Vagina (tissue), 2 donors: ENCODE data around the gene TRIM24.

Source experiments
- CTCF ChIP-seq, 3 experiments: fragments of 450-650 bp in 2 of 3; fragments of 200-600 bp in 1 of 3; sonication (generic) in 1 of 3; IDR thresholded peaks; one replicate each; pipeline ENCODE4 v1.5.1; 2017 to 2019; ENCODE audit warnings: antibody characterized with exemption in 3 of 3, mild to moderate bottlenecking in 2 of 3, moderate library complexity in 2 of 3
- POLR2A ChIP-seq, 2 donors: fragments of 450-650 bp; IDR thresholded peaks; one replicate each; pipeline ENCODE4 v1.6.1; 2017; ENCODE audit warnings: antibody characterized with exemption in 2 of 2, mild to moderate bottlenecking in 2 of 2, moderate library complexity in 2 of 2
- POLR2AphosphoS5 ChIP-seq, 2 donors: sonication (generic); formaldehyde crosslinking; IDR thresholded peaks; one replicate each; pipeline ENCODE4 v1.9.0; 2017; ENCODE audit warnings: antibody characterized with exemption in 2 of 2, mild to moderate bottlenecking in 2 of 2, low read depth in 1 of 2; ENCODE audit not compliant: insufficient read depth in 1 of 2

GRCh38 chr7:138458576-138459412 is 1.3 kb upstream of the TRIM24 start:
- TF ChIP-seq CTCF (IDR thresholded peaks at IDR 0.05) (no peak), POLR2A (IDR thresholded peaks at IDR 0.05) (no peak), POLR2AphosphoS5 (IDR thresholded peaks at IDR 0.05; ENCODE audit: insufficient read depth in 1 of 2, low read depth in 1 of 2) (no peak)
